NCI-H2107 (cell line): ENCODE data around the gene COPS3.

Experiments used
- DNase-seq: peaks from one replicate; lab custom pipeline; 2025; lab: John Stamatoyannopoulos, UW

Gene COPS3

GRCh38 chr17:17216236-17216635, 64.8 kb downstream of the COPS3 start:
- no peak for DNase-seq

GRCh38 chr17:17215575-17215974, 65.5 kb downstream of the COPS3 start:
- DNase-seq: no peak

GRCh38 chr17:17214646-17215436, 66.2 kb downstream of the COPS3 start:
- DNase-seq: no peak

GRCh38 chr17:17213775-17214174, 67.3 kb downstream of the COPS3 start:
- DNase-seq: no peak

- no peak for DNase-seq
These were observed 73.0 kb downstream of the COPS3 start for GRCh38 chr17:17207998-17208397.

- no peak for DNase-seq
These were observed 74.1 kb downstream of the COPS3 start for GRCh38 chr17:17206913-17207335.

- peak; percentile 87 for DNase-seq
These were observed 74.7 kb downstream of the COPS3 start, which contains the start of gene PLD6 for GRCh38 chr17:17206124-17206912. TSS of gene PLD6 (minus strand) at chr17:17206333. CDS start at chr17:17206286, 47 bp downstream.

GRCh38 chr17:17205368-17206123, 75.5 kb downstream of the COPS3 start:
- no peak for DNase-seq

GRCh38 chr17:17204635-17205231, 76.3 kb downstream of the COPS3 start:
- no peak for DNase-seq

- no peak for DNase-seq
These were observed 76.9 kb downstream of the COPS3 start for GRCh38 chr17:17204041-17204591.

GRCh38 chr17:17203173-17203730, 77.8 kb downstream of the COPS3 start:
- DNase-seq: no peak

GRCh38 chr17:17201907-17202306, 79.1 kb downstream of the COPS3 start:
- no peak for DNase-seq

GRCh38 chr17:17201271-17201670, 79.8 kb downstream of the COPS3 start:
- DNase-seq: no peak

- no peak for DNase-seq
These were observed 80.2 kb downstream of the COPS3 start for GRCh38 chr17:17200831-17201230.

GRCh38 chr17:17200311-17200710, 80.7 kb downstream of the COPS3 start:
- no peak for DNase-seq

- no peak for DNase-seq
These were observed 82.8 kb downstream of the COPS3 start for GRCh38 chr17:17198281-17198680.

GRCh38 chr17:17196776-17197175, 84.3 kb downstream of the COPS3 start:
- no peak for DNase-seq
